ENCODE data around the gene CYP46A1. TPM values are rescaled to one million over a fixed set of nuclear protein-coding genes. Genes with fewer than 3 reads are reported as not detected.

Gene CYP46A1
- total RNA-seq, 1 donor from 2014 or later: under 0.01 TPM

DNA sequence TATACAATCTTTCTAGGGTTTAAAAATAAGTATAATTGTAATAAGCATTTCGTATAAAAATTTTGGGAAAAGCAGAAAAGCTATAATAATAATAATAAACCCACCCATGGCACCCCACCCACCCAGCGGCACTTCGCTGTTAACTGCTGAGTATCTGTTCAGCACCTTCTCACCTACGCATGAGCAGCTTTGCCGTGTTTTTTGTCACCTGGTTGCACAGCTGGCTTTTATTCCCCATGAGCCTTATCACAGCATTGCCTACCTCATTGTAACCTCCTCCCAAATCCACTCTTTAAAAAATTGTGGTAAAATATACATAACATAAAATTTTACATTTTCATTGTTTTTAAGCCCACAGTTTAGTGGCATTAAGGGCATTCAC is 34.7 kb downstream of the CYP46A1 start:
- H3K4me3 ChIP-seq (ENCODE audit: low read depth, low read length): no peak overlapping the region
- no peak for DNase-seq (ENCODE audit: low read depth)
- TF ChIP-seq, protein P1, sequence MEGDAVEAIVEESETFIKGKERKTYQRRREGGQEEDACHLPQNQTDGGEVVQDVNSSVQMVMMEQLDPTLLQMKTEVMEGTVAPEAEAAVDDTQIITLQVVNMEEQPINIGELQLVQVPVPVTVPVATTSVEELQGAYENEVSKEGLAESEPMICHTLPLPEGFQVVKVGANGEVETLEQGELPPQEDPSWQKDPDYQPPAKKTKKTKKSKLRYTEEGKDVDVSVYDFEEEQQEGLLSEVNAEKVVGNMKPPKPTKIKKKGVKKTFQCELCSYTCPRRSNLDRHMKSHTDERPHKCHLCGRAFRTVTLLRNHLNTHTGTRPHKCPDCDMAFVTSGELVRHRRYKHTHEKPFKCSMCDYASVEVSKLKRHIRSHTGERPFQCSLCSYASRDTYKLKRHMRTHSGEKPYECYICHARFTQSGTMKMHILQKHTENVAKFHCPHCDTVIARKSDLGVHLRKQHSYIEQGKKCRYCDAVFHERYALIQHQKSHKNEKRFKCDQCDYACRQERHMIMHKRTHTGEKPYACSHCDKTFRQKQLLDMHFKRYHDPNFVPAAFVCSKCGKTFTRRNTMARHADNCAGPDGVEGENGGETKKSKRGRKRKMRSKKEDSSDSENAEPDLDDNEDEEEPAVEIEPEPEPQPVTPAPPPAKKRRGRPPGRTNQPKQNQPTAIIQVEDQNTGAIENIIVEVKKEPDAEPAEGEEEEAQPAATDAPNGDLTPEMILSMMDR (conservative IDR thresholded peaks at IDR 0.05; ENCODE audit: low read depth, low read length): no peak

DNA sequence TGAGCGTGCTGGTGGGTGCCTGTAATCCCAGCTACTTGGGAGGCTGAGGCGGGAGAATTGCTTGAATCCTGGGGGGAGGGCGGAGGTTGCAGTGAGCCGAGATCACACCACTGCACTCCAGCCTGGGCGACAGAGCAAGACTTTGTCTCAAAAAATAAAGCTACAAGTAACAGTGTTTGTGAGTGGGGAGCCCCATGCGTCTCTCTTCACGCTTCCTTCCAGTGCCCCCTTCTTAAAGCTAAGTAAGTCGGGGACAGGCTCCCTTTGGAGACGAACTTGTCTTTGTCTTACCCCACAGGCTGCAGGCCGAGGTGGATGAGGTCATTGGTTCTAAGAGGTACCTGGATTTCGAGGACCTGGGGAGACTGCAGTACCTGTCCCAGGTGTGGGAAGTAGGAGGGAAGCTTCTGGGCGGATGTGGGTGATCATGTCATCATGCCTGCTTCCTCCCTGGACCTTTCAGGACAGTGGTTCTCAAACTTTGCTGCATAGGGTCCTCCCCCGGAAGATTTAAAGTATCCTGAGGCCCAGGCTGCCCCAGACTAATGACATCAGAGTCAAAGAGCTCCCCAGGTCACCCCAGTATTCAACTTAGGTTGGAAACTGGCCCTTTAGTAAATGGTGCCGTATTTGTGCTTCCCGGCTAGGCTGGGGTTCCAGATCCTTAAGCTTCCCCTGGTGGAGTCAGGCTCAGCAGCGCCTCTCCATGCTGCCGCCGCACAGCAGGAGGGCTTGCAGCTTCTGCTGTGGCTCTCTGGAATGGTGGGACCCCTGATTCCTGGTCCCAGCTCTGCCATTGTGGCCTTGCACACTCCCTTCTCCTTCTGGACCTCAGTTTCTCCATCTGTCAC is 37.1 kb downstream of the CYP46A1 start:
- TF ChIP-seq, protein P1 (conservative IDR thresholded peaks at IDR 0.05; ENCODE audit: low read depth, low read length): no peak
- no peak overlapping the region for H3K4me3 ChIP-seq (ENCODE audit: low read depth, low read length)
- DNase-seq (ENCODE audit: low read depth): no peak

DNA sequence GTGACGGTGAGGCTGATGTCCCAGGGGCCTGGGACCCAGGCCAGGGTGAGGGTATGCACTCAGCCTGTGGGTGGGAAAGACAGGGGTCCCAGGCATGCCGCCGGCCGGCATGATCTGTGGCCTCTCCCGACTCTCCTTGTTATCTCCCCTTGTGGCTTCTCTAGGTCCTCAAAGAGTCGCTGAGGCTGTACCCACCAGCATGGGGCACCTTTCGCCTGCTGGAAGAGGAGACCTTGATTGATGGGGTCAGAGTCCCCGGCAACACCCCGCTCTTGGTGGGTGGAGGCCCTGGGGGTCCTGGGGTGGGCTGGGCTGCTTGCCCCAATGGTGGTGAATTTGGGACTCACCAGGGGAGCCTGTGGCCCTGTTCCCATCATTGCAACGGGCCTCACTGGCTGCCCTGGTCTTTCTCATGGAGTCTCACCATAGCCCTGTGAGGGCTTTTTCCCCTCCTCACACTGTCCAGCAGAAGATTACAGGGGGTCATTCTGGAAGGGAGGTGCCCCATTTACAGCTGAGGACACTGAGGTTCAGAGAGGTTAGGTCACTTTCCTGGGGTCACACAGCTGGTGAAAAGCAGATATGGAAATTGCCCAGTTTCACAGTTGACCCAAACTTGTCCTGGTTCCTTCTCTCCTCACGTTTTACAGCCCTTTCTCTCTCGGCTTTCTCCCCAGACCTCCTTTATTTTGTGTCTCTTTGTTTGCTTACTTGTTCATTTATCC is 37.9 kb downstream of the CYP46A1 start:
- H3K4me3 ChIP-seq (ENCODE audit: low read depth, low read length): no peak overlapping the region
- TF ChIP-seq, protein P1 (conservative IDR thresholded peaks at IDR 0.05; ENCODE audit: low read depth, low read length): no peak
- no peak for DNase-seq (ENCODE audit: low read depth)

DNA sequence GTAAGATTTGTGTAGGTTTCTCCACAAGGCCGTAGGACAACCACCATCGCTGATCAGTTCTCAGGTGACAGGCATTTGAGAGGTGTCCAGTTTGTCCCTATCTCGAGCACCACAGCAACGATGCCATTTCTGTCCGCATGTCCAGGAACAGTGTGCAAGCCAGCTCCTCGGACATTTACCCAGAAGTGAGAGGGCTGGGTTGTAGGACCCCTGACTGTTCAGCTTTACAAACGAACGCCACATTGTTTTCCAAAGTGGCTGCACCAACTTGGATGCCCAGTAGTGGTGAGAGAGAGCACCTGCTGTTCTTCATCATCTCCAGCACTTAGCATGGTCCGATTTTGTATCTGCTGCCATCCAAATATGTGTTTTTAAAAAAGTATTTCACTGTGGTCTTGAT is 38.6 kb downstream of the CYP46A1 start:
- no peak overlapping the region for H3K4me3 ChIP-seq (ENCODE audit: low read depth, low read length)
- no peak for DNase-seq (ENCODE audit: low read depth)
- TF ChIP-seq, protein P1 (conservative IDR thresholded peaks at IDR 0.05; ENCODE audit: low read depth, low read length): no peak

DNA sequence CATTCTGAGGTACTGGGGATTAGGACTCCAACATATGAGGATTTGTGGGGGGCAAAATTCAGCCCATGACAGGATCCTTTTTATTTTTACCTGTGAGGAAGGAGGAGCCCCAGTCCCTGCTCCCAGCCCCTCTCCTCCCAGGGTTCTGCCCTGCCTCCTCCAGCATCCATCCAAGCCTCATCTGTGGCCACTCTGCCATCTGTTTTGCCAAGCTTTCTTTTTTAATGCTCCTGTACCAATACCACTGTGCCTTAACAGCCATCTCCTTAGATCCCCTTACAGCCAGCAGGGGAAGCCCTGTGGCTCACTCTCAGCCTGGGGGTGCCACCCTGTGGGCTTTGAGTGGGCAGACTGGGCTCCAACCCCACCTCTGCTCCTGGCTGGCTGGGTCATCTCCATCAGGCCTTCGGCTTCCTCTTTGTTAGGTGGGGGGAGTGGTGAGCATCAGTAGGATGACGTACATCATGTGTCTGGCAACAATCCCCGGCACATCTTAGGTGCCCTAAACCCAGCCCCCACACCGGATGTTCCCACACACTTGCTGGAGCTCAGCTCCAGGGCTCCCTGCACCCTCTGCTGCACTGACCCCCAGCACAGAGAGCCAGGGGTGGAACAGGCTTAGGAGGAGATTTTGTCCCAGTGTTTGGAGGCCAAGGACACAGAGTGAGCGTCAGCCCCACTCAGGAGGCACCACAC is 40.2 kb downstream of the CYP46A1 start:
- DNase-seq (ENCODE audit: low read depth): no peak
- H3K4me3 ChIP-seq (ENCODE audit: low read depth, low read length): no peak overlapping the region
- TF ChIP-seq, protein P1 (conservative IDR thresholded peaks at IDR 0.05; ENCODE audit: low read depth, low read length): no peak

DNA sequence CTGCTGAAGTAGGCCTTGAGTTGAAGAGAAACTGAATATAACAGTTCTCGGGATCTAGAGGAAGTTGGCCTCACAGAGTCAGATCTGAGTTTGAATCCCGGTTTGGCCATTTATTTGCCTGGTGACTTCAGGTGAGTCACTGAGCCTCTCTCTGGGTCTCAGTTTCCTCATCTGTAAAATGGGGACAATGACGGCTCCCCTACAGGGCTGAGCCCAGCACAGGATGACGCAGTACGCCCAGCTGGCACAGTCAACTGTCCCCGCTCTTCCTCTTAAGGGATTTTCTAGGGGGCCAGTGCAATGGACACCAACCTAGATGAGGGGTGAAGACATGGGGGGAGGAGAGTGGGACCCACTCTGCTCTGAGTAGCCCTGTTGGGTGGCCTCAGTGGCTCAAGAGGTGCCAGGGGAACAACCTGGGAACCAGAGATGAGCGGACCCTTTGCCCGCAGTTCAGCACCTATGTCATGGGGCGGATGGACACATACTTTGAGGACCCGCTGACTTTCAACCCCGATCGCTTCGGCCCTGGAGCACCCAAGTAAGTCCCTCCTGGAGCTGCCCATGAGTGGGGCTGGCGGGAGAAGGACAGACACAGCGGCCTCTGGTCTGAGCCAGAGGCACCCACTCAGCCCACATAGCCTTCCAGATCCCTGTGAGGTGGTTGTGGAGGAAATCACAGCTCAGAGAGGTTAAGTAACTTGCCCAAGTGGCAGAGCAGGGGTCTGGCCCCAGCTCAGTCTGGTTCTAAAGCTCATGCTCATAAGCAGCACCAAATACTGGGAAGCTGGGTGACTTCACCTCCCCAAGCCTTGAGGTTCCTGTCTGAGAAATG is 41.1 kb downstream of the CYP46A1 start:
- TF ChIP-seq, protein P1 (conservative IDR thresholded peaks at IDR 0.05; ENCODE audit: low read depth, low read length): no peak
- DNase-seq (ENCODE audit: low read depth): no peak
- no peak overlapping the region for H3K4me3 ChIP-seq (ENCODE audit: low read depth, low read length)
